ENCODE measurements around the gene CABYR. TPM values are rescaled to one million over a fixed set of nuclear protein-coding genes. Genes with fewer than 3 reads are reported as not detected.

CABYR gene
- total and polyA plus RNA-seq, 4 donors: 0.39 to 1.6 (median 0.94) TPM

GRCh38 chr18:24168496-24168895, 29.6 kb downstream of the CABYR start:
- Histone ChIP-seq H3K4me1 (ENCODE audit: control insufficient read depth in 5 of 5, insufficient read depth in 5 of 5, low read length in 5 of 5) (no peaks in the 10 kb centered on the region), H3K9ac (ENCODE audit: insufficient read depth in 1 of 2, low read length in 2 of 2) (no peak overlapping the region), H3K4me3 (no peak overlapping the region), H3K9me3 (ENCODE audit: control insufficient read depth in 4 of 4, insufficient read depth in 3 of 4, low read length in 3 of 4) (no peaks in the 10 kb centered on the region), H3K27ac (ENCODE audit: low read depth in 1 of 2, low read length in 1 of 2) (no peak overlapping the region), H3K27me3 (ENCODE audit: control insufficient read depth in 3 of 3, insufficient read depth in 3 of 3, low read length in 2 of 3) (no peaks in the 10 kb centered on the region), H3K36me3 (ENCODE audit: control insufficient read depth in 4 of 4, insufficient read depth in 4 of 4, low read length in 4 of 4) (peaks cover 9 to 27% (median 12%) of the 10 kb centered on the region in 4 donors)
- no peak for ATAC-seq (ENCODE audit: insufficient read depth, low FRiP score)
- no peak for DNase-seq
- 92 to 93% methylated on average over 7 of the region's 7 CpGs for WGBS, 2 donors
- TF ChIP-seq CTCF (IDR thresholded peaks at IDR 0.05; ENCODE audit: control extremely low read depth, extremely low read depth): no peak

GRCh38 chr18:24170360-24170759, 31.5 kb downstream of the CABYR start:
- H3K36me3 ChIP-seq (ENCODE audit: control insufficient read depth in 4 of 4, insufficient read depth in 4 of 4, low read length in 4 of 4): peaks cover 7 to 29% (median 14%) of the 10 kb centered on the region in 4 donors
- H3K9ac ChIP-seq (ENCODE audit: insufficient read depth in 1 of 2, low read length in 2 of 2): no peak overlapping the region
- H3K27me3 ChIP-seq (ENCODE audit: control insufficient read depth in 3 of 3, insufficient read depth in 3 of 3, low read length in 2 of 3): no peaks in the 10 kb centered on the region
- no peak overlapping the region for H3K27ac ChIP-seq (ENCODE audit: low read depth in 1 of 2, low read length in 1 of 2)
- DNase-seq (no peak), ATAC-seq (ENCODE audit: insufficient read depth, low FRiP score) (no peak)
- no peak overlapping the region for H3K4me3 ChIP-seq
- WGBS, 2 donors: 84 to 92% methylated on average over 8 of the region's 8 CpGs
- H3K4me1 ChIP-seq (ENCODE audit: control insufficient read depth in 5 of 5, insufficient read depth in 5 of 5, low read length in 5 of 5): no peaks in the 10 kb centered on the region
- no peaks in the 10 kb centered on the region for H3K9me3 ChIP-seq (ENCODE audit: control insufficient read depth in 4 of 4, insufficient read depth in 3 of 4, low read length in 3 of 4)
- TF ChIP-seq CTCF (IDR thresholded peaks at IDR 0.05; ENCODE audit: control extremely low read depth, extremely low read depth): no peak

- ATAC-seq (ENCODE audit: insufficient read depth, low FRiP score) (no peak), DNase-seq (no peak)
- H3K9ac ChIP-seq (ENCODE audit: insufficient read depth in 1 of 2, low read length in 2 of 2): no peak overlapping the region
- WGBS, 2 donors: 88 to 95% methylated on average over 3 of the region's 3 CpGs
- no peaks in the 10 kb centered on the region for H3K27me3 ChIP-seq (ENCODE audit: control insufficient read depth in 3 of 3, insufficient read depth in 3 of 3, low read length in 2 of 3)
- no peak overlapping the region for H3K27ac ChIP-seq (ENCODE audit: low read depth in 1 of 2, low read length in 1 of 2)
- peaks cover 5 to 13% (median 11%) of the 10 kb centered on the region in 4 donors for H3K36me3 ChIP-seq (ENCODE audit: control insufficient read depth in 4 of 4, insufficient read depth in 4 of 4, low read length in 4 of 4)
- H3K4me3 ChIP-seq: no peak overlapping the region
- TF ChIP-seq CTCF (IDR thresholded peaks at IDR 0.05; ENCODE audit: control extremely low read depth, extremely low read depth): no peak
- peaks cover 0 to 4% (median 2%) of the 10 kb centered on the region in 5 donors for H3K4me1 ChIP-seq (ENCODE audit: control insufficient read depth in 5 of 5, insufficient read depth in 5 of 5, low read length in 5 of 5)
- no peaks in the 10 kb centered on the region for H3K9me3 ChIP-seq (ENCODE audit: control insufficient read depth in 4 of 4, insufficient read depth in 3 of 4, low read length in 3 of 4)
Observed at GRCh38 chr18:24173997-24174396, 35.1 kb downstream of the CABYR start.
